Left lung (tissue), 10 donors: Measurements from ENCODE around the gene FOXK1. TPM values are rescaled to one million over a fixed set of nuclear protein-coding genes. Genes with fewer than 3 reads are reported as not detected.

Experiments used
- ATAC-seq: fragments of 200-7000 bp; cut with Tn5 transposase; one replicate; pipeline ENCODE4 v1.9.1; 2020; ENCODE audit warnings: moderate library complexity
- DNase-seq, 4 donors: peaks; one replicate each; pipeline ENCODE4 v3.0.0-alpha.2; 2013 to 2020
- H3K27ac ChIP-seq, 2 donors: fragments of 200-600 bp; sonication (generic) in 1 of 2; one replicate each; pipeline versions ENCODE4 v1.5.0 to v1.8.0; 2020 to 2021
- H3K27me3 ChIP-seq, 2 donors: fragments of 200-600 bp; sonication (generic) in 1 of 2; one replicate each; pipeline versions ENCODE4 v1.5.0 to v1.8.0; 2020 to 2021
- H3K36me3 ChIP-seq, 2 donors: fragments of 200-600 bp; sonication (generic) in 1 of 2; one replicate each; pipeline versions ENCODE4 v1.5.0 to v1.8.0; 2020 to 2021
- H3K4me1 ChIP-seq, 2 donors: fragments of 200-600 bp; one replicate each; pipeline ENCODE4 v1.8.0; 2021
- H3K4me3 ChIP-seq, 2 donors: fragments of 200-600 bp; sonication (generic) in 1 of 2; one replicate each; pipeline versions ENCODE4 v1.5.0 to v1.8.0; 2020 to 2021; ENCODE audit warnings: mild to moderate bottlenecking in 1 of 2
- H3K9me3 ChIP-seq, 2 donors: fragments of 200-600 bp; sonication (generic) in 1 of 2; one replicate each; pipeline versions ENCODE4 v1.5.0 to v1.8.0; 2020 to 2021
- CTCF ChIP-seq, 2 donors: fragments of 200-600 bp; sonication (generic) in 1 of 2; IDR thresholded peaks; one replicate each; pipeline versions ENCODE4 v1.5.0 to v1.8.0; 2021; ENCODE audit warnings: antibody characterized with exemption in 2 of 2
- intact Hi-C, 2 donors: fragments of 100-400 bp; cut with DNase I; formaldehyde crosslinking; loops; one replicate each; pipeline versions ENCODE4 v1.11.2 to v1.14.2; 2022
- polyA plus RNA-seq, 6 donors: library from polyadenylated mRNA; unstranded; fragments of 120-200 nt; gene quantifications; one replicate each; pipeline ENCODE4 v1.2.1, GENCODE V29; 2013; ENCODE audit not compliant: insufficient read length in 6 of 6
- total RNA-seq, 2 donors: library from RNA; stranded (reverse); fragmentation: NEBNext Ultra II Directional; extraction: Animal tissue kit (Norgen Biotek cat#: 25700); gene quantifications; one replicate each; pipeline ENCODE4 v1.2.1, GENCODE V29; 2021
- donor health status: DM: no; HTN: yes; CAD: no.
- donor health status: DM: no; HTN: no; CAD: no.

Gene FOXK1
- total and polyA plus RNA-seq, 8 donors, result 15.1 to 29.2 (median 18.8) TPM

GRCh38 chr7:4816419-4817080 is 134.5 kb downstream of the FOXK1 start:
- no peak overlapping the region for H3K27ac ChIP-seq
- no peak for ATAC-seq
- TF ChIP-seq CTCF (IDR thresholded peaks at IDR 0.05), result no peak
- no peaks in the 10 kb centered on the region for H3K36me3 ChIP-seq
- H3K4me1 ChIP-seq, result no peaks in the 10 kb centered on the region
- no peak overlapping the region for H3K4me3 ChIP-seq
- intact Hi-C loops, result no loop called here
- peak in 1 of 4 donors; percentile 70 for DNase-seq
- H3K9me3 ChIP-seq, result no peaks in the 10 kb centered on the region
- H3K27me3 ChIP-seq, result no peaks in the 10 kb centered on the region

GRCh38 chr7:4817178-4817901 is 135.2 kb downstream of the FOXK1 start:
- Histone ChIP-seq H3K27me3 (no peaks in the 10 kb centered on the region), H3K27ac (no peak overlapping the region), H3K4me1 (no peaks in the 10 kb centered on the region), H3K36me3 (no peaks in the 10 kb centered on the region), H3K4me3 (no peak overlapping the region), H3K9me3 (no peaks in the 10 kb centered on the region)
- no peak for TF ChIP-seq CTCF (IDR thresholded peaks at IDR 0.05)
- intact Hi-C loops, result no loop called here
- DNase-seq (peak in 1 of 4 donors; percentile 66), ATAC-seq (no peak)

DNA sequence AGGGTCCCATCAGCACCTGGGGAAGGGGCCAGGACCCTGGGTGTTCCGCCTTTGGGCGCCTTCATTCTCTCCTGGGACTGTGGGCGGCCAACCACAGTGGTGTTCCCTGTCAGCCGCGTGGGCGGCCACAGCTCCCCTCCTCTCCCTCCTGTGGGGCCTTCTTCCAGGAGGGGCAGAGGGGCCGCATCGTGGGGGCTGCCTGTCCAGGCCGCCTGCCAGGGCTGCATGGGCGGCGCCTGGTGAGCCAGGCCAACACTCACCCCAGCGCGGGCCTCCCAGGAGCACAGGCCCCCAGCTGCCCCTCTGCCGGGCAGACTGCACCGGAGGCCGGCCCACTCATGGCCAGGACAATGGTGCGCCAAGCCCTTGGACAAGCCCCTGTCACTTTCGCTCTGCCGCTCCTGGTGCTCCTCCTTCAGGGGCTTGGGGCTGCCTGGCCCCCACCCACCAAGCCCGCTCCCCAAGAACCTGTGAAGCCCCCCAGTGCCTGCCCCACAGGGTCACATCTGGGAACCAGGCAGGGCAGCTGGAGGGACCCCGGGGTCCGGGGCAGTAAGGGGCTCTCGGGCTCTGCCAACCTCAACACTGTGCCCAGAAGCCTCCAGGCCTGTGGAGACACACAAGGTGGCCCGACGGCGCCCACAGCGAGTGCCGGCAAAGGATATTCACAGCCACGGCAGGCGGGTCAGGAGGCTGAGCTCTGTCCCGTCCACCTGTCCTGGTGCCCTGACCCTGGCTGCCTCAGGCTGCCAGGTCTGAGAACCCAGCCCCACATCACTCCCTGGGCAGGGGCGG is 136.1 kb downstream of the FOXK1 start:
- no peak for TF ChIP-seq CTCF (IDR thresholded peaks at IDR 0.05)
- intact Hi-C loops, result no loop called here
- no peak overlapping the region for H3K27ac ChIP-seq
- H3K4me3 ChIP-seq, result no peak overlapping the region
- H3K9me3 ChIP-seq, result no peaks in the 10 kb centered on the region
- no peaks in the 10 kb centered on the region for H3K36me3 ChIP-seq
- no peaks in the 10 kb centered on the region for H3K27me3 ChIP-seq
- ATAC-seq (no peak), DNase-seq (peak in 2 of 4 donors; percentile 63 to 78)
- H3K4me1 ChIP-seq, result no peaks in the 10 kb centered on the region

- no peak overlapping the region for H3K27ac ChIP-seq
- H3K36me3 ChIP-seq, result no peaks in the 10 kb centered on the region
- ATAC-seq, result no peak
- H3K4me1 ChIP-seq, result no peaks in the 10 kb centered on the region
- TF ChIP-seq CTCF (IDR thresholded peaks at IDR 0.05), result no peak
- DNase-seq, result peak in 1 of 4 donors; percentile 71
- no peaks in the 10 kb centered on the region for H3K27me3 ChIP-seq
- intact Hi-C loops, result no loop called here
- H3K4me3 ChIP-seq, result no peak overlapping the region
- H3K9me3 ChIP-seq, result no peaks in the 10 kb centered on the region
Measured at GRCh38 chr7:4819560-4820404, 137.7 kb downstream of the FOXK1 start.
